Activated CD4-positive, alpha-beta memory T cell treated with anti-CD3 and anti-CD28 coated beads, Interleukin-2, amount 10 ng/mL, durations not matched to agents 7 days and 5 days (primary cell): ENCODE measurements around the gene MYO1A. TPM values are rescaled to one million over a fixed set of nuclear protein-coding genes. Genes with fewer than 3 reads are reported as not detected.
A peak's percentile ranks its signal among the peaks of the same experiment; 100 is the strongest.

ENCODE experiments used
- CTCF ChIA-PET: fragments of 350-600 bp; sonication (Branson Sonifier 250); formaldehyde crosslinking; loops from one replicate; lab custom pipeline; 2021; ENCODE audit warnings: antibody characterized with exemption, inconsistent platforms; lab: Charles Lee
- POLR2A ChIA-PET: fragments of 350-600 bp; sonication (Branson Sonifier 250); formaldehyde crosslinking; loops from one replicate; lab custom pipeline; 2021; ENCODE audit warnings: antibody characterized with exemption; lab: Charles Lee
- DNase-seq: peaks from one replicate; pipeline ENCODE4 v3.0.0-alpha.2; 2020
- H3K27ac Mint-ChIP-seq: one replicate; pipeline ENCODE4 v1.8.0; 2021; ENCODE audit warnings: mild to moderate bottlenecking, mixed read lengths
- H3K27me3 Mint-ChIP-seq: one replicate; pipeline ENCODE4 v1.8.0; 2021; ENCODE audit warnings: mixed read lengths
- H3K36me3 Mint-ChIP-seq: one replicate; pipeline ENCODE4 v1.8.0; 2021; ENCODE audit warnings: low read depth, mixed read lengths
- H3K4me1 Mint-ChIP-seq: one replicate; pipeline ENCODE4 v1.8.0; 2021; ENCODE audit warnings: mixed read lengths
- H3K4me3 Mint-ChIP-seq: one replicate; pipeline ENCODE4 v1.8.0; 2021; ENCODE audit warnings: mild to moderate bottlenecking, mixed read lengths
- H3K9me3 Mint-ChIP-seq: one replicate; pipeline ENCODE4 v1.8.0; 2021; ENCODE audit warnings: mixed read lengths
- total RNA-seq, 2 experiments: library from RNA; stranded (reverse); gene quantifications; one replicate each; pipeline ENCODE4 v1.2.3, GENCODE V29; 2021

MYO1A gene
- under 1 TPM; 0.28 to 0.65 TPM for total RNA-seq

GRCh38 chr12:57049890-57050289, at the start of gene MYO1A:
Gene MYO1A (minus strand): TSS chr12:57050129. CDS start chr12:57048323, 1,806 bp downstream.
- peaks cover 33% of the 10 kb centered on the region for H3K4me1 Mint-ChIP-seq
- ChIA-PET CTCF (interaction anchor here (0.8 to 2.4 kb wide), 3 partner anchors 9 to 74 kb away, joined by 3 to 8 read pairs (median 4); no protein-coding TSS in a partner anchor), POLR2A (interaction anchor here (1.5 kb wide), 1 partner anchor 16 kb away, joined by 5 read pairs; no protein-coding TSS in a partner anchor)
- no peak within 1 kb of the TSS for H3K4me3 Mint-ChIP-seq
- H3K9me3 Mint-ChIP-seq, result no peaks in the 10 kb centered on the region
- H3K27me3 Mint-ChIP-seq, result peaks cover 18% of the 10 kb centered on the region
- H3K27ac Mint-ChIP-seq, result no peak within 1 kb of the TSS
- H3K36me3 Mint-ChIP-seq, result peaks cover 18% of the 10 kb centered on the region
- DNase-seq, result no peak

DNA sequence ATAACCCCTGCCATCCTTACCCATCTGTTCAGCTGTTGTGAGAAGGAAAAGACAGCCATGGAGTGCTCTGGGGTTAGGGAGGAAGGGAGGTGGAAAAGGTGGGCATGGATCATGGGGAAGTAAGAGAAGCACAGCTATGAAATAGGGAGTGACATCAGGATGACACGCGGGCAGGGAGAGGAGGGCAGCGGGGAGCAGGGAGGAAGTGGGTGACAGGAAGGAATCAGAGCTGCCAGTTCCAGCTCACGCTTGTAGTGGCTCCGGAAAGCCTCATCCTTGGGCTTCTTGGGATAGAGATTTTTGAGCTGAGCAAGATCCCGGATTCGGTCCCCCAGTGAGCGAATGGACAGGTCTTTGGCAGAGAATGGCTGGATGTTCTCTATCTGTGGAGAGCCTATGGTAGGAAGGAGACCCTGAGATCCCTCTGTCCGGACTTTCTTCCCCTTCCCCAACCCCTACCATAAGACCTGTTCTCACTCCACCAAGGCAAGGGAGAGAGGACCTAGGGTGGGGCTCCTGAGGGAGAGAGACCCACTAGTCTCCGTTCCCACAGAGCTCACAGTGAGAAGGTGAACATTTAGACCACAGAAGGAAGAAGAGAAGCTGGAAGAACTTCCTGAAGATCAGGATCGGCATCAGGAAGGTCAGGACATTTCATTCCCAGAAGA, 49.3 kb upstream of the MYO1A start:
- POLR2A ChIA-PET, result interaction anchor here (1.1 to 14.8 kb wide), 5 partner anchors 10 to 35 kb away, joined by 3 to 247 read pairs (median 10); partner anchors contain the start of genes NAB2, NEMP1 and STAT6
- Mint-ChIP-seq H3K27me3 (no peaks in the 10 kb centered on the region), H3K4me3 (no peak overlapping the region), H3K27ac (peak overlapping the region; percentile 14), H3K4me1 (peaks cover 26% of the 10 kb centered on the region), H3K36me3 (peaks cover 45% of the 10 kb centered on the region), H3K9me3 (no peaks in the 10 kb centered on the region)
- CTCF ChIA-PET, result interaction anchor here (0.8 to 8.3 kb wide), 4 partner anchors 8 to 30 kb away, joined by 3 to 69 read pairs (median 6); partner anchors contain the start of gene STAT6
- no peak for DNase-seq

DNA sequence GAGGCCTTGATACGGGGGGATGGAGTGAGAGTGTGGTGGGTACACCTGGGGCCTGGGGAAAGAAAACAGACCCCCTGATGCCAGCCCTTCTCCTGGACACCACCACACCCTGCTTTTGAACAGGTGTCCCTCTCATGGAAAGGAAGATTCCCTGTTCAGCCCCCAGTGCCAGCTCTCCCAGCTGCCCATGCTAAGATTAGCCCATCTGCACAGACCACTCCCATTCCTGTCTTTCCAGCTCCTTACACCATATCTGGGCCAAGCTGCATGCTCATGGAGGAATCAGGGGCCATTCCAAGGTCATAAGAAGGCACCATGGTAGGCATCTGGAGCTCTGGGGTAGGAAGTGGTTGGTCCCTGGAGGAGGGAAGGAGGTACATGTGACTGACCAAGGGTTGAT, 48.6 kb upstream of the MYO1A start:
- Mint-ChIP-seq H3K4me1 (peaks cover 29% of the 10 kb centered on the region), H3K27ac (peak overlapping the region; percentile 14), H3K27me3 (no peaks in the 10 kb centered on the region), H3K4me3 (no peak overlapping the region), H3K36me3 (peaks cover 44% of the 10 kb centered on the region), H3K9me3 (no peaks in the 10 kb centered on the region)
- POLR2A ChIA-PET, result interaction anchor here (1.1 to 14.8 kb wide), 4 partner anchors 10 to 34 kb away, joined by 3 to 247 read pairs (median 22); partner anchors contain the start of genes NAB2, NEMP1 and STAT6
- no peak for DNase-seq
- CTCF ChIA-PET, result interaction anchor here (1.0 to 8.3 kb wide), 3 partner anchors 9 to 27 kb away, joined by 3 to 69 read pairs (median 6); partner anchors contain the start of gene STAT6

GRCh38 chr12:57097554-57097835, 47.6 kb upstream of the MYO1A start:
- no peak overlapping the region for H3K4me3 Mint-ChIP-seq
- no peaks in the 10 kb centered on the region for H3K9me3 Mint-ChIP-seq
- CTCF ChIA-PET, result interaction anchor here (1.0 to 8.3 kb wide), 3 partner anchors 13 to 28 kb away, joined by 4 to 69 read pairs (median 5); partner anchors contain the start of genes NEMP1 and STAT6
- peaks cover 45% of the 10 kb centered on the region for H3K36me3 Mint-ChIP-seq
- no peak for DNase-seq
- POLR2A ChIA-PET, result interaction anchor here (1.3 to 14.8 kb wide), 4 partner anchors 9 to 19 kb away, joined by 3 to 247 read pairs (median 22); partner anchors contain the start of genes NAB2, NEMP1 and STAT6
- no peaks in the 10 kb centered on the region for H3K27me3 Mint-ChIP-seq
- no peak overlapping the region for H3K27ac Mint-ChIP-seq
- H3K4me1 Mint-ChIP-seq, result peaks cover 39% of the 10 kb centered on the region

- Mint-ChIP-seq H3K9me3 (no peaks in the 10 kb centered on the region), H3K4me1 (peaks cover 35% of the 10 kb centered on the region), H3K36me3 (peaks cover 42% of the 10 kb centered on the region), H3K27me3 (no peaks in the 10 kb centered on the region), H3K27ac (no peak overlapping the region), H3K4me3 (no peak overlapping the region)
- no peak for DNase-seq
- ChIA-PET CTCF (interaction anchor here (1.0 to 8.3 kb wide), 5 partner anchors 14 to 28 kb away, joined by 3 to 69 read pairs (median 4); partner anchors contain the start of genes NEMP1 and STAT6), POLR2A (interaction anchor here (1.3 to 14.8 kb wide), 3 partner anchors 8 to 18 kb away, joined by 3 to 247 read pairs (median 33); partner anchors contain the start of genes NAB2, NEMP1 and STAT6)
These were observed 47.0 kb upstream of the MYO1A start for GRCh38 chr12:57096748-57097553.

- DNase-seq, result no peak
- Mint-ChIP-seq H3K4me3 (no peak overlapping the region), H3K27me3 (no peaks in the 10 kb centered on the region), H3K9me3 (no peaks in the 10 kb centered on the region), H3K4me1 (peaks cover 35% of the 10 kb centered on the region), H3K36me3 (peaks cover 43% of the 10 kb centered on the region), H3K27ac (peak overlapping the region; percentile 42)
- ChIA-PET CTCF (interaction anchor here (0.5 to 8.3 kb wide), 5 partner anchors 14 to 75 kb away, joined by 3 to 69 read pairs (median 3); partner anchors contain the start of gene STAT6), POLR2A (interaction anchor here (1.3 to 14.8 kb wide), 2 partner anchors 13 to 17 kb away, joined by 3 to 247 read pairs; partner anchors contain the start of genes NEMP1 and STAT6)
These were observed 46.2 kb upstream of the MYO1A start for GRCh38 chr12:57096099-57096572.

DNA sequence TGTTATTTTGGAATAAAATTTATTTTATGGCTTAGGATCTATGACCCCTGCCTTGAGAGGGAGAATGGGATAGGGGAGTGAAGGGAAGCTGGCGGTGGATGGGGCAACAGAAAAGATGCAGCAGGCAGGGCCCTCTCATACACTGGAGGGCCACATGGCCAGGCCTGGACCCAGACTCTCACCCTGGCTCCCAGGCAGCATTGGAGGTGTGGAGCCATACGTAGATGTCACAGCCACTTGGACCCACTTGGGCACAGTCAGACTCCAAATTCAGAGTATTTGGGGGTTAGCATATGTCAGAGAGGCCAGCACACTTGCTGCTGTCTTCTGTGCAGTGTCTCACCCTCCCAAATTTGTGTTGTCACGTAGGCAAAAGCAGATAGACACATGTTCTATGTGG, 45.5 kb upstream of the MYO1A start:
- ChIA-PET CTCF (interaction anchor here (0.5 to 8.3 kb wide), 4 partner anchors 15 to 74 kb away, joined by 3 to 69 read pairs (median 4); partner anchors contain the start of gene STAT6), POLR2A (interaction anchor here (14.8 kb wide), 1 partner anchor 14 kb away, joined by 247 read pairs; the partner anchor contains the start of gene STAT6)
- H3K27me3 Mint-ChIP-seq, result no peaks in the 10 kb centered on the region
- H3K36me3 Mint-ChIP-seq, result peaks cover 49% of the 10 kb centered on the region
- peak overlapping the region; percentile 5 for H3K27ac Mint-ChIP-seq
- DNase-seq, result no peak
- H3K9me3 Mint-ChIP-seq, result no peaks in the 10 kb centered on the region
- H3K4me1 Mint-ChIP-seq, result peaks cover 38% of the 10 kb centered on the region
- no peak overlapping the region for H3K4me3 Mint-ChIP-seq

DNA sequence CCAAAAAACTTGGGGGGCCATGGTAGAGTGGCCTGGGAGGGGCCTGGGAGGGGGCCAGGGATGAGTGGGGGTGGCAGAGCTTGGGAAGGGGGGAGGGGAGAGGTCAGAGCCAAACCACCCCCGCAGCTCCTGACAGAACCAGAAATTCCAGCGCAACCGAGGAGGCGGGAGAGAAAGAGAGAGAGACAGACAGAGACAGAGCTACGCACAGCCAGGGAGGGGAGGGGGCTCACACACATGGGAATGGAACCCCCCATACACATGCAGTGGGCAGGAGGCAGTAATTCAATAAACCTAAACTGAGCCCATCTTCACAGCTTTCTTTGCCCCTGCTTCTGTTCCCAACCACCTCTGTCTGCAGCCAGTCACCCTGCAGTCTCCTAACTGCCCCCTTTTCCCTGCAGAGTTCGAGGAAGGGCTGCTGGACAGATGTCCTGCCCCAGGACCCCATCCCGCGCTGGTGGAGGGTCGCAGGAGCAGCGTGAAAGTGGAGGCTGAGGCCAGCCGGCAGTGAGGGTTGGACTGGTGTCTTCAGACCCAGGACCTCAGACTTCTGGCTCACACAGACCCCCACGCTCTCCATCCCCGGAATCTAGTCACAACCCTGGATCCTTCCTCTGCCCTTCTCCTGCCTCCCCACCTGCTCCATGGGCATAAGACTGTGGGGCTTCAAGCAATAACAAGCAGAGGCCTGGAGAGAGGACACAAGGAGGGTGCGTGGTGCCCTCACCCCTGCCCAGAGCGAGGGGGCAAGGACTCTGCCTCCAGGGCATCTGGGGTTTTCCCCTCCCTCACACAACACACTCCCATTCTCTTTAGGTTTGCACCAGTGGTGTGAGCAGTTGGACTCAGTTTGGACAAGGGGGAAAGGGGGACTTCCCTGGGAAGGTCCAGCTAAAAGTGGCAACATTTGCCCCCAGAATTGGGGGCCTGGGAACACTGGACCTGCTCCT, 44.6 kb upstream of the MYO1A start:
- no peaks in the 10 kb centered on the region for H3K27me3 Mint-ChIP-seq
- H3K27ac Mint-ChIP-seq, result peak overlapping the region; percentile 31
- POLR2A ChIA-PET, result interaction anchor here (0.9 to 14.8 kb wide), 4 partner anchors 15 to 25 kb away, joined by 4 to 247 read pairs (median 10); partner anchors contain the start of genes NEMP1 and STAT6
- DNase-seq, result no peak
- H3K4me3 Mint-ChIP-seq, result no peak overlapping the region
- H3K4me1 Mint-ChIP-seq, result peaks cover 38% of the 10 kb centered on the region
- no peaks in the 10 kb centered on the region for H3K9me3 Mint-ChIP-seq
- peaks cover 44% of the 10 kb centered on the region for H3K36me3 Mint-ChIP-seq
- CTCF ChIA-PET, result interaction anchor here (0.7 to 8.7 kb wide), 10 partner anchors 10 to 86 kb away, joined by 3 to 91 read pairs (median 4); partner anchors contain the start of genes NEMP1 and STAT6

DNA sequence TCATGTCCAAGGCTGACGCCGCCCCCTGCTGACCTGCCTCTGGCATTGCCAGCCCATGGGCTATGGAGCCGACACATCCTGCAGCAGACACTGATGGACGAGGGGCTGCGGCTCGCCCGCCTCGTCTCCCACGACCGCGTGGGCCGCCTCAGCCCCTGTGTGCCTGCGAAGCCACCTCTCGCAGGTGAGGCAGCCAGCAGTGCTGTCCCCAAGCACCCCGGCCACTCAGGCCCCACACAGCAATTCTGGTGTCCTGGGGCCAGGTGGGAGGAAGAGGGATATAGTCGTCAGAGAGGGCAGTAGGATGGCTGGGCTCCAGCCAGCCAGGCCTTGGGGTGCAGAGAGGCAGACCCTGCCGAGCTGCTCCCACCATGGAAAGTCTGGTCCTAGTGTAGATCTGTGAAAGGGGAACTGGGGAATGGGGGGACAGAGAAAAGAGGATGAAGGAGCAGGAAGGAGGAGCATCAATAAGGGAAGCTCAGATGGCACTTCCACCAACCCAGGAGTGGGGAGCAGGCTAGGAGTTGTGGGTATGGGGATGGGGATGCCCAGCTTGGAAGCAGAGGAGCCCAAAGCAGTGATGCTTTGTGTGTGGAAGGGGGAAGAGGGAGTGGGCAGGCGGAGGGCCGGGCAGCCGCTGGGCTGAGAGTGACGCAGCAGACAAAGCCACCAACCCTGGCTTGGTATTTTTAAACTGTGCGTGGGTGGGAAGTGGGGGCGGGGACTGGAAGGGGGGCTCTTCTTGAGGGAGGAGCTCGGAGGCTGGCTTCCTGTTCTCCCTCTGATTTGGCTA, 43.7 kb upstream of the MYO1A start:
- H3K4me1 Mint-ChIP-seq, result peaks cover 38% of the 10 kb centered on the region
- no peaks in the 10 kb centered on the region for H3K27me3 Mint-ChIP-seq
- H3K4me3 Mint-ChIP-seq, result peak overlapping the region; percentile 39
- peak; percentile 57 for DNase-seq
- H3K9me3 Mint-ChIP-seq, result no peaks in the 10 kb centered on the region
- ChIA-PET CTCF (interaction anchor here (0.7 to 8.7 kb wide), 9 partner anchors 11 to 85 kb away, joined by 3 to 91 read pairs (median 3); partner anchors contain the start of genes NEMP1 and STAT6), POLR2A (interaction anchor here (0.9 to 14.8 kb wide), 4 partner anchors 15 to 24 kb away, joined by 4 to 247 read pairs (median 10); partner anchors contain the start of genes NEMP1 and STAT6)
- peaks cover 36% of the 10 kb centered on the region for H3K36me3 Mint-ChIP-seq
- peak overlapping the region; percentile 79 for H3K27ac Mint-ChIP-seq

- no peaks in the 10 kb centered on the region for H3K27me3 Mint-ChIP-seq
- ChIA-PET POLR2A (interaction anchor here (1.5 to 14.8 kb wide), 5 partner anchors 14 to 24 kb away, joined by 3 to 247 read pairs (median 14); partner anchors contain the start of genes NEMP1 and STAT6), CTCF (interaction anchor here (1.1 to 8.7 kb wide), 8 partner anchors 14 to 85 kb away, joined by 3 to 91 read pairs (median 8); partner anchors contain the start of genes NEMP1 and STAT6)
- H3K36me3 Mint-ChIP-seq, result peaks cover 35% of the 10 kb centered on the region
- no peak for DNase-seq
- H3K4me3 Mint-ChIP-seq, result no peak overlapping the region
- no peaks in the 10 kb centered on the region for H3K9me3 Mint-ChIP-seq
- H3K4me1 Mint-ChIP-seq, result peaks cover 44% of the 10 kb centered on the region
- H3K27ac Mint-ChIP-seq, result peak overlapping the region; percentile 16
These were observed 43.0 kb upstream of the MYO1A start for GRCh38 chr12:57092876-57093414.
